Esophagus squamous epithelium (tissue), 4 donors: ENCODE measurements around the gene RER1.

Experiments used
- CTCF ChIP-seq, 6 experiments: fragments of 450-650 bp in 4 of 6; fragments of 200-600 bp in 2 of 6; sonication (generic) in 2 of 6; IDR thresholded peaks; one replicate each; pipeline ENCODE4 v1.5.1; 2016 to 2019; ENCODE audit warnings: antibody characterized with exemption in 6 of 6, mild to moderate bottlenecking in 4 of 6, moderate library complexity in 4 of 6
- POLR2A ChIP-seq, 4 donors: fragments of 450-650 bp; IDR thresholded peaks; one replicate each; pipeline ENCODE4 v1.6.1; 2017; ENCODE audit warnings: antibody characterized with exemption in 4 of 4, mild to moderate bottlenecking in 4 of 4, moderate library complexity in 3 of 4

- TF ChIP-seq CTCF (IDR thresholded peaks at IDR 0.05), result peak in 1 of 6 experiments; percentile 32
- peak in 2 of 4 donors; percentile 36 to 68 for TF ChIP-seq POLR2A (IDR thresholded peaks at IDR 0.05)
Measured at GRCh38 chr1:2412395-2412772, 20.7 kb downstream of the RER1 start, which contains the start of gene PEX10.
